ENCODE measurements around the gene PCSK5. TPM values are rescaled to one million over a fixed set of nuclear protein-coding genes. Genes with fewer than 3 reads are reported as not detected.

PCSK5 gene
- total and polyA plus RNA-seq, 2 donors (not counting 1 experiment from before 2014, with no cell fraction given), result 0.09 TPM; not detected in 1

DNA sequence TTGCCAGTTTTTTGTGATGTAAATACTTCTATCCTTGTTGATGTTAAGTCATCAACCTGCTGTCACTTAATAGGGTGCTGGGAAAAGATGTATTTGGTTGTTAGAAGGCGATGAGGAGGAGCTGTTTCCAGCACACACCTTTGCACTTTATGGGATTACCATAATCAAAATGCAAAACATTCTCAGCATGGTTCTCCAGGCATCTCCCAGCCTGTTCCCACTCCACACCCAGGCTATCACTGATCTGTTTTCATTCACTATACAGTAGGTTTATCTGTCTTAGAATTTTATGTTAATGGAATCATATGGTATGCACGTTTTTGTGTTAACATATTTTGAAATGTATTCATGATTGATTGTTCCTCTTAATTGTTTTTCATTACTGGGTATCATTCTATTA lies 35.9 kb downstream of the PCSK5 start:
- Histone ChIP-seq H3K4me1 (ENCODE audit: control insufficient read depth in 2 of 2, insufficient read depth in 2 of 2, low read length in 2 of 2) (no peaks in the 10 kb centered on the region), H3K9me3 (ENCODE audit: control extremely low read depth in 1 of 3, control insufficient read depth in 2 of 3, insufficient read depth in 1 of 3, low read length in 2 of 3) (no peaks in the 10 kb centered on the region), H3K27ac (ENCODE audit: low read length in 2 of 2) (no peak overlapping the region), H3K79me2 (ENCODE audit: control insufficient read depth, insufficient read depth, low read length) (no peaks in the 10 kb centered on the region), H3K4me3 (ENCODE audit: control extremely low read depth in 1 of 5, extremely low read depth in 1 of 5, insufficient read depth in 1 of 5, low read depth in 2 of 5, low read length in 4 of 5) (no peak overlapping the region), H3K27me3 (replicated peaks in 1 of 4; ENCODE audit: control extremely low read depth in 1 of 4, control insufficient read depth in 3 of 4, insufficient read depth in 4 of 4, low read length in 3 of 4) (no peaks in the 10 kb centered on the region), H3K36me3 (replicated peaks in 1 of 2; ENCODE audit: control extremely low read depth in 1 of 2, control insufficient read depth in 1 of 2, extremely low read depth in 1 of 2, insufficient read depth in 2 of 2, low read length in 1 of 2) (no peaks in the 10 kb centered on the region), H3K4me2 (replicated peaks; ENCODE audit: low read depth, low read length, poor library complexity, severe bottlenecking) (no peak overlapping the region), H2AFZ (ENCODE audit: insufficient read depth, low read depth, low read length, poor library complexity, severe bottlenecking) (no peak overlapping the region), H3K9ac (ENCODE audit: low read length) (no peak overlapping the region), H4K20me1 (ENCODE audit: control insufficient read depth, insufficient read depth, low read length, poor library complexity, severe bottlenecking) (no peaks in the 10 kb centered on the region)
- no peak for DNase-seq
- Mint-ChIP-seq H3K27me3 (peaks cover 7% of the 10 kb centered on the region), H3K27ac (no peak overlapping the region), H3K9me3 (ENCODE audit: insufficient read depth) (no peaks in the 10 kb centered on the region), H3K4me1 (no peaks in the 10 kb centered on the region), H3K4me3 (no peak overlapping the region)
- intact Hi-C loops (cut with micrococcal nuclease), result no loop called here
- no CpG with 5 or more reads among the region's 2 CpGs for WGBS (ENCODE audit: insufficient coverage)
- TF ChIP-seq, protein P1, sequence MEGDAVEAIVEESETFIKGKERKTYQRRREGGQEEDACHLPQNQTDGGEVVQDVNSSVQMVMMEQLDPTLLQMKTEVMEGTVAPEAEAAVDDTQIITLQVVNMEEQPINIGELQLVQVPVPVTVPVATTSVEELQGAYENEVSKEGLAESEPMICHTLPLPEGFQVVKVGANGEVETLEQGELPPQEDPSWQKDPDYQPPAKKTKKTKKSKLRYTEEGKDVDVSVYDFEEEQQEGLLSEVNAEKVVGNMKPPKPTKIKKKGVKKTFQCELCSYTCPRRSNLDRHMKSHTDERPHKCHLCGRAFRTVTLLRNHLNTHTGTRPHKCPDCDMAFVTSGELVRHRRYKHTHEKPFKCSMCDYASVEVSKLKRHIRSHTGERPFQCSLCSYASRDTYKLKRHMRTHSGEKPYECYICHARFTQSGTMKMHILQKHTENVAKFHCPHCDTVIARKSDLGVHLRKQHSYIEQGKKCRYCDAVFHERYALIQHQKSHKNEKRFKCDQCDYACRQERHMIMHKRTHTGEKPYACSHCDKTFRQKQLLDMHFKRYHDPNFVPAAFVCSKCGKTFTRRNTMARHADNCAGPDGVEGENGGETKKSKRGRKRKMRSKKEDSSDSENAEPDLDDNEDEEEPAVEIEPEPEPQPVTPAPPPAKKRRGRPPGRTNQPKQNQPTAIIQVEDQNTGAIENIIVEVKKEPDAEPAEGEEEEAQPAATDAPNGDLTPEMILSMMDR (IDR thresholded peaks at IDR 0.05), result no peak
- no peak for TF ChIP-seq EZH2 (IDR thresholded peaks at IDR 0.05; ENCODE audit: borderline replicate concordance, insufficient read depth, low read depth, low read length, poor library complexity, severe bottlenecking)
- POLR2A ChIA-PET, result no interaction called here
- no peak for ATAC-seq (ENCODE audit: low read depth)
- CTCF ChIA-PET, result no interaction called here

DNA sequence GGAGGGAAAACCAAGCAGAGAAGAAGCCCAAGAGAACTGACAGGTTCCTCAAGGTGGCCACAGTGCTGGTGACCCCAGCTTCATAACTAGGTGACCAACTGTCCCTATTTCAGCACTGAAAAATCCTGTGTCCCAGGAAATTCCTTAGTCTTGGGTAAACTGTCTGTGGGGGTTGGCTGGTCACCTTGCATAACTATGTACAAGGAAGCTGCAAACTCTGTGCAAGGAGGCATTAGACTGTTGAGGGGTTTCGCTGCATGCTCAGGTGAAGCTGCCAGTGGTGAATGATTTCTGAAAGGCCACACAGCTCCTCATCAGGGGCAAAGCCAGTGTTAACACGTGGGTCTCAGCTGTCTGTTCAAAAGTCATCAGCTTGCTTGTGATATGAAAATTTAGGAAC lies 36.9 kb downstream of the PCSK5 start:
- CTCF ChIA-PET, result no interaction called here
- Histone ChIP-seq H3K9me3 (ENCODE audit: control extremely low read depth in 1 of 3, control insufficient read depth in 2 of 3, insufficient read depth in 1 of 3, low read length in 2 of 3) (no peaks in the 10 kb centered on the region), H3K4me2 (replicated peaks; ENCODE audit: low read depth, low read length, poor library complexity, severe bottlenecking) (no peak overlapping the region), H3K27ac (ENCODE audit: low read length in 2 of 2) (no peak overlapping the region), H3K4me3 (ENCODE audit: control extremely low read depth in 1 of 5, extremely low read depth in 1 of 5, insufficient read depth in 1 of 5, low read depth in 2 of 5, low read length in 4 of 5) (no peak overlapping the region), H2AFZ (ENCODE audit: insufficient read depth, low read depth, low read length, poor library complexity, severe bottlenecking) (no peak overlapping the region), H3K9ac (ENCODE audit: low read length) (no peak overlapping the region), H4K20me1 (ENCODE audit: control insufficient read depth, insufficient read depth, low read length, poor library complexity, severe bottlenecking) (no peaks in the 10 kb centered on the region), H3K27me3 (replicated peaks in 1 of 4; ENCODE audit: control extremely low read depth in 1 of 4, control insufficient read depth in 3 of 4, insufficient read depth in 4 of 4, low read length in 3 of 4) (no peaks in the 10 kb centered on the region), H3K36me3 (replicated peaks in 1 of 2; ENCODE audit: control extremely low read depth in 1 of 2, control insufficient read depth in 1 of 2, extremely low read depth in 1 of 2, insufficient read depth in 2 of 2, low read length in 1 of 2) (no peaks in the 10 kb centered on the region), H3K79me2 (ENCODE audit: control insufficient read depth, insufficient read depth, low read length) (no peaks in the 10 kb centered on the region), H3K4me1 (ENCODE audit: control insufficient read depth in 2 of 2, insufficient read depth in 2 of 2, low read length in 2 of 2) (no peaks in the 10 kb centered on the region)
- DNase-seq (no peak), ATAC-seq (ENCODE audit: low read depth) (no peak)
- H3K4me3 Mint-ChIP-seq, result no peak overlapping the region
- intact Hi-C loops (cut with micrococcal nuclease), result no loop called here
- no peak for TF ChIP-seq EZH2 (IDR thresholded peaks at IDR 0.05; ENCODE audit: borderline replicate concordance, insufficient read depth, low read depth, low read length, poor library complexity, severe bottlenecking)
- TF ChIP-seq, protein P1 (IDR thresholded peaks at IDR 0.05), result no peak
- H3K9me3 Mint-ChIP-seq (ENCODE audit: insufficient read depth), result no peaks in the 10 kb centered on the region
- POLR2A ChIA-PET, result no interaction called here
- WGBS (ENCODE audit: insufficient coverage), result 80% methylated on average over 2 of the region's 2 CpGs
- no peak overlapping the region for H3K27ac Mint-ChIP-seq
- H3K4me1 Mint-ChIP-seq, result no peaks in the 10 kb centered on the region
- peaks cover 7% of the 10 kb centered on the region for H3K27me3 Mint-ChIP-seq
